ENCODE measurements around the gene YWHAE. TPM values are rescaled to one million over a fixed set of nuclear protein-coding genes. Genes with fewer than 3 reads are reported as not detected.
"Not testable (repeated sequence)": the region's sequence is repeated elsewhere in the genome, so short reads cannot be mapped to it uniquely, and the experiment has no call there.

Gene YWHAE
- total RNA-seq, 1 experiment from 2014 or later = 537 TPM

DNA sequence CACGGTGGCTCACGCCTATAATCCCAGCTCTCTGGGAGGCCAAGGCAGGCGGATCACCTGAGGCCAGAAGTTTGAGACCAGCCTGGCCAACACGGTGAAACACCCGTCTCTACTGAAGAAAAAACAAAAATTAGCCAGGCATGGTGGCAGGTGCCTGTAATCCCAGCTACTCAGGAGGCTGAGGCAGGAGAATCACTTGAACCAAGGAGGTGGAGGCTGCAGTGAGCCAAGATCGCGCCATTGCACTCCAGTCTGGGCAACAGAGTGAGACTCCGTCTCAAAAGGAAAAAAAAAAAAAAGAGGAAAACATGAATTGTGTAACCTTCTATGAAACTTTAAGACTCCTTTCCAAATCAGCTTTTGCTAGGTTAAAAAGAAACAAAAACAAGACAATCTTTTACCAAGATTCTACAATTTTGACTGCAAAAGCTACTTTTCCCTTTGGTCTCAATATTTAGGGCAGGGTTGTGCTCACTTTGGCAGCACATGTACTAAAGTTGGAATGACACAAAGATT lies 13.3 kb downstream of the YWHAE start:
- ATAC-seq; H3K36me3 ChIP-seq (ENCODE audit: control insufficient read depth, insufficient read depth, low read length); H3K27ac ChIP-seq (ENCODE audit: low read length); H3K27me3 ChIP-seq (ENCODE audit: control insufficient read depth, insufficient read depth, low read length); H3K9me3 ChIP-seq (ENCODE audit: control insufficient read depth, insufficient read depth, low read depth, low read length); DNase-seq (ENCODE audit: low read depth, low spot score); in situ Hi-C loops (cut with HindIII; ENCODE audit: low pct_unique_long_range_greater_than_20kb, low sequenced_read_pairs); POLR2A ChIA-PET; H3K4me3 ChIP-seq (ENCODE audit: low read depth in 2 of 2, low read length in 2 of 2); intact Hi-C loops (cut with micrococcal nuclease; ENCODE audit: unreplicated experiment); CTCF ChIA-PET; BruUV-seq (replicated peaks): not testable (repeated sequence)
- peaks cover 41% of the 10 kb centered on the region for H3K4me1 ChIP-seq (ENCODE audit: control insufficient read depth, insufficient read depth, low read length)

DNA sequence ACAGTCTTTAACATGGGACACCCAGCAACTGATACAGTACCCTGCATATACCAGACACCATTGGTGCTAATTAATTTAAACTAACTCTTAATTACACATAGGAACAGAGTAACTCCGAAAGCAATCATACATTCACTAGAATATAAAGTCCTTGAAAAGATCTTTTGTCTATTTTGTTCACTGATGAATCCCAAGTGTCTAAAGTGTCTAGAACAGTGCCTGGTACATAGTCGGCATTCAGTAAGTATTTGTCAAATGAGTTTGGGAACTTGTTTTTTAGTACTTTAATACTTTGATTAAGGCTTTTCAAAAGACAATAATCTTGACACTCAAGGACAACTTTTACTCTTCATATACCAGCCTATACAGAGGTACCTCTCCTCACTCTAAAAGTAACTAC lies 13.8 kb downstream of the YWHAE start:
- DNase-seq (ENCODE audit: low read depth, low spot score) (no peak), ATAC-seq (no peak)
- Histone ChIP-seq H3K27ac (ENCODE audit: low read length) (no peak overlapping the region), H3K9me3 (ENCODE audit: control insufficient read depth, insufficient read depth, low read depth, low read length) (no peaks in the 10 kb centered on the region), H3K4me3 (ENCODE audit: low read depth in 2 of 2, low read length in 2 of 2) (no peak overlapping the region), H3K4me1 (ENCODE audit: control insufficient read depth, insufficient read depth, low read length) (peaks cover 37% of the 10 kb centered on the region), H3K27me3 (ENCODE audit: control insufficient read depth, insufficient read depth, low read length) (no peaks in the 10 kb centered on the region), H3K36me3 (ENCODE audit: control insufficient read depth, insufficient read depth, low read length) (no peaks in the 10 kb centered on the region)
- TSS peak; percentile 22 for BruUV-seq (replicated peaks)
- TF ChIP-seq SIN3A (IDR thresholded peaks at IDR 0.05; ENCODE audit: borderline replicate concordance, insufficient read depth, low read depth, low read length) (no peak), POLR2AphosphoS5 (IDR thresholded peaks at IDR 0.05; ENCODE audit: low read depth, low read length) (no peak), TCF7L2 (IDR thresholded peaks at IDR 0.05; ENCODE audit: low read depth, low read length) (no peak)
- TF ChIP-seq, protein P1, sequence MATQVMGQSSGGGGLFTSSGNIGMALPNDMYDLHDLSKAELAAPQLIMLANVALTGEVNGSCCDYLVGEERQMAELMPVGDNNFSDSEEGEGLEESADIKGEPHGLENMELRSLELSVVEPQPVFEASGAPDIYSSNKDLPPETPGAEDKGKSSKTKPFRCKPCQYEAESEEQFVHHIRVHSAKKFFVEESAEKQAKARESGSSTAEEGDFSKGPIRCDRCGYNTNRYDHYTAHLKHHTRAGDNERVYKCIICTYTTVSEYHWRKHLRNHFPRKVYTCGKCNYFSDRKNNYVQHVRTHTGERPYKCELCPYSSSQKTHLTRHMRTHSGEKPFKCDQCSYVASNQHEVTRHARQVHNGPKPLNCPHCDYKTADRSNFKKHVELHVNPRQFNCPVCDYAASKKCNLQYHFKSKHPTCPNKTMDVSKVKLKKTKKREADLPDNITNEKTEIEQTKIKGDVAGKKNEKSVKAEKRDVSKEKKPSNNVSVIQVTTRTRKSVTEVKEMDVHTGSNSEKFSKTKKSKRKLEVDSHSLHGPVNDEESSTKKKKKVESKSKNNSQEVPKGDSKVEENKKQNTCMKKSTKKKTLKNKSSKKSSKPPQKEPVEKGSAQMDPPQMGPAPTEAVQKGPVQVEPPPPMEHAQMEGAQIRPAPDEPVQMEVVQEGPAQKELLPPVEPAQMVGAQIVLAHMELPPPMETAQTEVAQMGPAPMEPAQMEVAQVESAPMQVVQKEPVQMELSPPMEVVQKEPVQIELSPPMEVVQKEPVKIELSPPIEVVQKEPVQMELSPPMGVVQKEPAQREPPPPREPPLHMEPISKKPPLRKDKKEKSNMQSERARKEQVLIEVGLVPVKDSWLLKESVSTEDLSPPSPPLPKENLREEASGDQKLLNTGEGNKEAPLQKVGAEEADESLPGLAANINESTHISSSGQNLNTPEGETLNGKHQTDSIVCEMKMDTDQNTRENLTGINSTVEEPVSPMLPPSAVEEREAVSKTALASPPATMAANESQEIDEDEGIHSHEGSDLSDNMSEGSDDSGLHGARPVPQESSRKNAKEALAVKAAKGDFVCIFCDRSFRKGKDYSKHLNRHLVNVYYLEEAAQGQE (IDR thresholded peaks at IDR 0.05; ENCODE audit: insufficient read depth in 1 of 2, low read depth in 2 of 2, low read length in 1 of 2) = no peak
- TF ChIP-seq, protein P2, sequence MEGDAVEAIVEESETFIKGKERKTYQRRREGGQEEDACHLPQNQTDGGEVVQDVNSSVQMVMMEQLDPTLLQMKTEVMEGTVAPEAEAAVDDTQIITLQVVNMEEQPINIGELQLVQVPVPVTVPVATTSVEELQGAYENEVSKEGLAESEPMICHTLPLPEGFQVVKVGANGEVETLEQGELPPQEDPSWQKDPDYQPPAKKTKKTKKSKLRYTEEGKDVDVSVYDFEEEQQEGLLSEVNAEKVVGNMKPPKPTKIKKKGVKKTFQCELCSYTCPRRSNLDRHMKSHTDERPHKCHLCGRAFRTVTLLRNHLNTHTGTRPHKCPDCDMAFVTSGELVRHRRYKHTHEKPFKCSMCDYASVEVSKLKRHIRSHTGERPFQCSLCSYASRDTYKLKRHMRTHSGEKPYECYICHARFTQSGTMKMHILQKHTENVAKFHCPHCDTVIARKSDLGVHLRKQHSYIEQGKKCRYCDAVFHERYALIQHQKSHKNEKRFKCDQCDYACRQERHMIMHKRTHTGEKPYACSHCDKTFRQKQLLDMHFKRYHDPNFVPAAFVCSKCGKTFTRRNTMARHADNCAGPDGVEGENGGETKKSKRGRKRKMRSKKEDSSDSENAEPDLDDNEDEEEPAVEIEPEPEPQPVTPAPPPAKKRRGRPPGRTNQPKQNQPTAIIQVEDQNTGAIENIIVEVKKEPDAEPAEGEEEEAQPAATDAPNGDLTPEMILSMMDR (IDR thresholded peaks at IDR 0.05) = no peak
- ChIA-PET POLR2A (no interaction called here), CTCF (no interaction called here)
- intact Hi-C loops (cut with micrococcal nuclease; ENCODE audit: unreplicated experiment) (no loop called here), in situ Hi-C loops (cut with HindIII; ENCODE audit: low pct_unique_long_range_greater_than_20kb, low sequenced_read_pairs) (no loop called here)

DNA sequence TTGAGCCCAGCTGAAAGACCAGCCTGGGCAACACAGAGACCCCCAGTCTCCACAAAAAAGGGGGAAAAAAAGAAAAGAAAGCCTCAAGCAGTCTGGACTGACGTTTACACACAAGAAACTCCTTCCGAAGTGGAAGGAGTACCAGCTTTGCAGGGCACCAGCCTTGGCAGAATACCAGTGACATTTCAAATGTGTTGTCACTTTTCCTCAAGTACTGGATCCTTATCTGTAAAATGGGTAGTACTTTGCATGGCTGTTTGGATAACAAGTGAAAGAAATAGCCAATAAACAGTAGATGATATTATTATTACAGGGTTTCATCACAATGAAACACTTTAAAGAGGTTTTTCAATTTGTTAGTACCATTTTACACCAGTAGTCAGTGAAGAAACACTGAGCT lies 14.2 kb downstream of the YWHAE start:
- in situ Hi-C loops (cut with HindIII; ENCODE audit: low pct_unique_long_range_greater_than_20kb, low sequenced_read_pairs) (no loop called here), intact Hi-C loops (cut with micrococcal nuclease; ENCODE audit: unreplicated experiment) (no loop called here)
- H3K27ac ChIP-seq (ENCODE audit: low read length) = no peak overlapping the region
- H3K9me3 ChIP-seq (ENCODE audit: control insufficient read depth, insufficient read depth, low read depth, low read length) = no peaks in the 10 kb centered on the region
- POLR2A ChIA-PET = no interaction called here
- no peaks in the 10 kb centered on the region for H3K27me3 ChIP-seq (ENCODE audit: control insufficient read depth, insufficient read depth, low read length)
- no peak for DNase-seq (ENCODE audit: low read depth, low spot score)
- peaks cover 33% of the 10 kb centered on the region for H3K4me1 ChIP-seq (ENCODE audit: control insufficient read depth, insufficient read depth, low read length)
- no peaks in the 10 kb centered on the region for H3K36me3 ChIP-seq (ENCODE audit: control insufficient read depth, insufficient read depth, low read length)
- 0 out of 2 replicates have a peak, but pooled peaks have one; percentile 11 for ATAC-seq
- CTCF ChIA-PET = no interaction called here
- no TSS peak for BruUV-seq (replicated peaks)
- H3K4me3 ChIP-seq (ENCODE audit: low read depth in 2 of 2, low read length in 2 of 2) = no peak overlapping the region
- TF ChIP-seq, protein P1 (IDR thresholded peaks at IDR 0.05; ENCODE audit: insufficient read depth in 1 of 2, low read depth in 2 of 2, low read length in 1 of 2) = no peak
- no peak for TF ChIP-seq POLR2AphosphoS5 (IDR thresholded peaks at IDR 0.05; ENCODE audit: low read depth, low read length)
- no peak for TF ChIP-seq TCF7L2 (IDR thresholded peaks at IDR 0.05; ENCODE audit: low read depth, low read length)
- TF ChIP-seq, protein P2 (IDR thresholded peaks at IDR 0.05) = no peak
- no peak for TF ChIP-seq SIN3A (IDR thresholded peaks at IDR 0.05; ENCODE audit: borderline replicate concordance, insufficient read depth, low read depth, low read length)

All from Panc1 (cell line).